ENCODE results near the gene GAREM1.
"Not testable (repeated sequence)": the region's sequence is repeated elsewhere in the genome, so short reads cannot be mapped to it uniquely, and the experiment has no call there.

GAREM1 gene

DNA sequence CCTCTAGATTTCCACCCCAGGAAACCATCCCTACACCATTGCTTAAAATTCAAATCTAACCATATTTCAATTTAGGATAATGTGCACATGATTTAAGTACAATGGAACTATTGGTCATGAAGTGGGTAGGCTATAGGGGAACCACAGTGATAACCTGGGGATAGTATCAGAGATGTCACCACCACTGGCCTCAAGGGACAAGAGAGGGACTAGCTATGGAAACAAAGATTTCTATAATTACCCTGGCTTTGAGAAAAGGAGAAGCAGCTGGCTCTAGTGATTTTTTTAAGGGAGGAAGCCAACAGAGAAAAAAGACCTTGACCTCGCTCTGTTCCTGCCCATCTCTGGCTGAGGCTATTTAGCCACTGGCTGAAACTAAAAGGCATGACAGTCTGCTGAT is 148.9 kb downstream of the GAREM1 start:
- DNase-seq = no peak

DNA sequence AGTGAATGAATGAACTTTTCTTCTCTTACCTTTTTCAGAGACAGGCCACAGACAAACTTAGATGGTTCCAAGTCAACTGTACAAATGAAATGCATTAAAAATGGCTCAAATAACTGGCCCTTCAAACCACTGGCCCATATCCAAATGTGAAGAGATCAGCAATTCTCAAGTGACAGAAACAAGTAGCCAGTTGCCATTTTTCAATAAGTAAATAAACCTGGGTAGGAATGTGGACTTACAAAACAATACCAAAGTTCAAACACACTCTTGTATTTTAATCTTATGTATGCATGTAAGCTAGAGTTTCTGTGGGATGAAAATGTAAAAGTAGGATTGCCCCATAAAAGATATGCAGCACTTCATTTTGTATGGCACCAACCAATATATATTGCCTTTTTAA is 151.6 kb downstream of the GAREM1 start:
- DNase-seq = no peak

DNA sequence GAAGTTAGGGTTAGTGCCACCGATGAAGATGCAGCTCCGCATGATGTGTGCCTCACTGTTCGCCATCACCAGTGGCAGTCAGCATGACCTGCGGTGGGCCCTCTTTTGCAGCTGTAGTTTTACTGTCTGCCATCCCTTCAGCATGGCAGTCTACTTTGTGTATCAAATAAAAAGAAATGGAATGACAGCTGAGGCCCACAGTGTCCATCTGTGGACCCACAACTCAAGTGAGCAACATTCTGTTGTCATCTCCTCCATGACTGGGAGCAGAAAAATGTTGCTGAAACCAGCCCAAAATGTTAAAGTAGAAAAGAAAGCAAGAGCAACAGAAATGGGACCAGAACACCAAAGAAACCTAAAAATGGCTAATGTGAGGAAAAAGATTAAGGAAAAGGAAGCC is 152.1 kb downstream of the GAREM1 start:
- no peak for DNase-seq

DNA sequence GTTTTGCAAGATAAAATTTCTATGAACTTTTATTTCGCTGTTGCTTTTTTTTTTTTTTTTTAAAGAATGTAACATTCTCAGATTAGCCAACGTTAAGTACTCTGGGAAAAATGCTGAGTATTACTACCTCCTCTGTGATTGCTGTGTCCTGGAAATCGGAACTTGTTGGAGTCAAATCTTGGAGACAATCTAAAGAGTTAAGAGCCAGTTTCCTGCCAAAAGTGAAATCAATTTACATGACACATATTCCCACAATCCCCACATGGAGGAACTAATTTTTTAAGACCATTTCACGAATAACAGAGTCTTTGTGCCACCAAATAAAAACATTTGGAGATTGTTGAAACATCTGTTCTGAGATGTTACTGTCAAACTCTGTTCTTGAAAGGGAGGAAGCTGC is 153.0 kb downstream of the GAREM1 start:
- no peak for DNase-seq

DNA sequence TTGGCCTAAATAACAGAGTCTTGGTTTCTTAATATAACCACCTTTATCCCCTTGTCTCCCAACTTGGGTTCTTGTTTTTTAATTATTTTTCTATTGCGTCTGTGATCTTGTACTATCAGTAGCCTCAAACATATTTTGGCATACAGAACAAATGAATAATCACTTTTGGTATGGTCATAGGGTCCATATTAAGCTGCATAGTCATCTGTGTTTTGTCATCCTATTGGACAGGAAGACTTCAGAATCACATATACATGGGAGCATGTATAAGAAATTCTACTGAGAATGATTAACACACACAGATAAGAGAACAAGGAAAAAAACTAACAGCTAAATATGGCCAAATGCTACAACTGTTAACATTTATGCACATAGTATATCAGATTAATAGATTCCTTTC is 154.8 kb downstream of the GAREM1 start:
- DNase-seq = no peak

DNA sequence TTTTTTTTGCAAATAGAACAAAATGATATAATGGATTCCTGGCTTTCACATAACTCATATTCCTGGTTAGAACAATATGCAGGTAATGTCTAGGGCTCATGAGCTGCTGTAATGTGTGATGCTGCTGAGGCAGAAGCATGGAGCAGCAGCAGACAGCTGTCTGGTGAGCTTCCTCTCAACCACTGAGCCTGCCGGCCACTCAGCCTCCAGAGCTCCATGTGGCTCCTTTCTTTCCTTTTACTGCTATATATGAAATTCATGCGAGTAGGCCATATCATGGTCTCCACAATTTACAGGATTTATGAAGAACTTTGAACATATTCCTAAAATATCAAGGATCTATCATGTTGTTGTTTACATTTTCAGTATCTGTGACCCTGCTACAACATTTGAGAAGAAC is 159.9 kb downstream of the GAREM1 start:
- DNase-seq = no peak

DNA sequence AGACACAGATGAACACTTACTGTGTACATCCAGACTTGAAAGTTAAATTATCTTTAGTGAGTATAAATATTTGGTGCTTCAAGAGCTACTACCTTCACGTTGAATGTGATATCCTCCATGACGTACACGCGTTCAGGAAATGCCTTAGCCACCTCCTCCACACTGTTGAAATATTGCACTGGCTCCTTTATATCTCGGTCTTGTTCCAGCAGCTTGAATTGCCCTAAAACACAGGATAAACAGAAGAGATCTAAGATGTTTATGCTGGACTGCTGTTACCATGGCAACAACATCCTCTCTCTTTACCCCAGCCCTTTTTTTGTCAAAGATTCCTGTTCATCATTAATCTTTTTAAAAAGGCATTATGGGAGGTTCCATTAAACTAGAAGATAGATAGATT is 160.6 kb downstream of the GAREM1 start:
- DNase-seq = peak; percentile 20

DNA sequence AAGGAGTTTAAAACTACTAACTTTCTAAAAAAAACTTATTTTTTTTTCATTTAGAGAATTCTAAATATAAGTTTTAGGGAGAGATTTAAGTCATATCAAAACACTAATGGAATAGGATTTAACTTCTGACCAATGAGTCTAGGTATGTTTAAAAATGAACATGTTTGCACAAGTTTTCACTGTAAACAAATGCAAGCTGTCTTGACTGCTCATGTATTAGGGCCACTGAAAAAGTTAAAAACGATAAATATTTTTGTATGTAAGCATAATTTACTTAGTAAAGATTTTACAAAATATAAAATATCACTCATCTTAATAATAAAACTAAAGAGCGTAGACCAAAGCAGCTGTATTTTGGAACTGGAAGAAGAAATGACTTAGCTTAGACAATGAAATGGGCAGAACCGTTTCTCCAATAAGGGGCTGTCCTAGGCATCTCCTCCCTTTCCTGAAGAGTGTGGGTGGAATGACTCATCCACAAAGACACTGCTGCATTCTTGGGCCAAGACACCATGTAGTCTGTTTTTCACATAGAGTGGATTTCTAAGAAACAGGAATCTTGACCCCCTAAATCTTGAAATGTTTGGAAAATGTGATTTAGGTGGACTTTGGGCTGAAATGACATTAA is 162.1 kb downstream of the GAREM1 start:
- DNase-seq = no peak

DNA sequence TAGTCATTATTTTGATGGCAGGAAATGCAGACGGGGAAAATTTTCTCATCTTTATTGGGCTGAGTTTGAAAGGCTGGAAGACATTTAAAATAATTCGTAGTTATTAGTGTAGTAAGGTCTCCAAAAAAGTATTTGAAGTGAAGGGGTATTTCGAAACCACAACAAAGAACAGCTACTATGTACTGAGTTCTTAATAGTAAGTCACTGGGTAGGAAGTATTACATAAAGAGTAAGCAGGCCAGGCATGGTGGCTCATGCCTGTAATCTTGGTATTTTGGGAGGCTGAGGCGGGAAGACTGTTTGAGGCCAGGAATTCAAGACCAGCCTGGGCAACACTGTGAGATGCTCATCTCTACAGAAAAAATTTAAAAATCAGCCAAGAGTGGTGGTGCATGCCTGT is 167.3 kb downstream of the GAREM1 start:
- DNase-seq = no peak

DNA sequence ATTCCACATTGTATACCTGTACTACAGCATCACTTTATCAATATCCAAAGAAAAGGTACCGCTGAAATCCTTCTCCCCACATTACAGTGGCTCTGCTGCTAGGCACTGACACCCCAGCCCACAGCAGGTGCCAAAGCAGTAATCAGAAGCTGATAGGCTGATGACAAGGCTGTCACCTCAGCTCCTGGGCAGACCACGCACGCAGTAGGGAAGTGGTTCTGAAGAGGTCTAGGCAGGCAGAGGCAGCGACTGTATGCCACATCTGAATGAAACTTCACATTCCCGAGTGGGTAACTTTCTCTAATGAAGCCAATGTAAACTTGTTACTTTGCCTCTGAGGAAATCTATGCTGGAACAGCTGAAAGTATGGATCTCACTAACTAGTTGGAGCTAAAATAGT is 167.9 kb downstream of the GAREM1 start:
- DNase-seq = no peak

DNA sequence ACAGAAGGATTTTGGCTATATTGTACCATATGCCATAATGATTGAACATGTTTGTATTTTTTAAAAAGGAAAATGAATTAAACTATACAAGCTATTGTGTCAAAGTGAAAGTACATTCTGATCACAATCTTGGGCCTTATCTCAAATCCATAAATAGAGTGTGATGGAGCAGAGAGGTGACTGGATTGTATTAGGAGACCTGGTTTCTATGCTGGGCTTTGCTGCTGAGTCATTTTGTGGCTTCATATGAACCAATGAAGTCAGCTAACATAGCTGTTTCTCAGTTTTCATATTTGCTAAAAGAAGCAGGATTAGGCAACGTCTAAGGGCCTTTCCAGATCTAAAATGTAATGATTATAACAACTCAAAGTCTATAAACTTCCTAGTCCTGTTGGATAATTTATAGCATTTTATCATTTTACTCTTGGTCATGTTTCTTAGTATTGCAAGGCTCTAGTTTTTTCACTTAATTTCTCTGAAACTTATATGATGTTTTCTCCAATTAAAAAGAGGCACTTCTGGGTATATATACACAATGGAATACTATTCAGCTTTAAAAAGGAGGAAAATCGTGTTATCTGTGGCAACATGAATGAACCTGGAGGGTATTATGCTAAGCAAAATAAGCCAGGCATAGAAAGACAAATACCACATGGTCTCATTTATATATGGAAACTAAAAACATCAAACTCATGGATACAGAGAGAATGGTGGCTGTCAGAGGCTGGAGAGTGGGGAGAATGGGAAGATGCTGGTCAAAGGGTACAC is 168.5 kb downstream of the GAREM1 start:
- no peak for DNase-seq

DNA sequence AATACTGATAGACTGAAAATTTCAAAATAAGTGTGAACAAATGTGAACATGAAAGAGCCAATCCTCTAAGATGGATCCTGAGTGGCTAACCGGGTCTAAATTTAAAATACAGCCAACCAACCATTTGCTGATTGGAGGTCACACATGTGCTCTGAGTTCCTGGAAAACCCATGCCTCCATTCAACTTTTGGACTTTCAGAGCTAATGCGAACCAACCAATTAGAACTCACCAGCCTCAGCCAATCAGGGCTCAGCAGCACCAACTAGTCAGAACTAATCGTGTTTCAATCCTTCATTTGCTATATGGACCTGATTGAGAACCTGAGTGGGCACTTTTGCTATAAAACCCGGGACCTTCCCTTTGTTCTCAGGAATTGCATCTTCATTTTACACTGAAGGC is 169.3 kb downstream of the GAREM1 start:
- DNase-seq = no peak

DNA sequence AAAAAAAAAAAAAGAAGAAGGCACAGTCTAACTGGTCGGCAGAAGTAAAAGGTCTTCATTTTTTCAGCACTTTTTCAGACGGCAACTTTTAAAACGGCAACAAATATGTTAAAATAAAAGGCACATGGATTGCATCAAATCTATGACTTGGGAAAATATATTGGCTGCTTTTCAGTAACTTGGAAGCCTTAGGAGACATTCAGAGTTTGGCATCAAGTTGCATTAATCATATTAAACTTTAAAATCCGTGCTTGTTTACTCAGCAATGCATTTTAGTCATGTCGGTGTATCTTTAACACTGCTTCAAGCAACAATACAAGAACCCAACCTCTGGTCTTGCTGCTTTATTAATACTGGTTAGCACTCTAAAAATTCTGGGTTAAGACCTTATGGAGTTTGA is 169.8 kb downstream of the GAREM1 start:
- DNase-seq = no peak

DNA sequence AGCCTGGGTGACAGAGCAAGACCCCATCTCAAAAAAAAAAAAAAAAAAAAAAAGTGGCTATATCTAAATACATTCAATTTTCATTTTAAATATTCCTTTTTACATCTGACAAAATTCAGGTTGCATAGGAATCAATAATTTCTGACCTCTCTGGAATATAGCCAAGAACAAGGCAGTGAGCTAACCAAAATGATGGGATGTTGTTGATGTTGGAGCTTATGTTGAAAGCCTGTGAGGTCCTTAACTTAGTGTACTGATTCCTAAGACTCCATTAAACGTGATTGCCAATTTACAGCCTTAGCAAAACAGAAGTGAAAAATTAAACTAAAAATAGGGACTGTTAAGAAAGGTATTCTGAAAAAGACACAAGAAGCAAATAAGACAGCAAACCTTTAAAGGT is 171.2 kb downstream of the GAREM1 start:
- DNase-seq = no peak

DNA sequence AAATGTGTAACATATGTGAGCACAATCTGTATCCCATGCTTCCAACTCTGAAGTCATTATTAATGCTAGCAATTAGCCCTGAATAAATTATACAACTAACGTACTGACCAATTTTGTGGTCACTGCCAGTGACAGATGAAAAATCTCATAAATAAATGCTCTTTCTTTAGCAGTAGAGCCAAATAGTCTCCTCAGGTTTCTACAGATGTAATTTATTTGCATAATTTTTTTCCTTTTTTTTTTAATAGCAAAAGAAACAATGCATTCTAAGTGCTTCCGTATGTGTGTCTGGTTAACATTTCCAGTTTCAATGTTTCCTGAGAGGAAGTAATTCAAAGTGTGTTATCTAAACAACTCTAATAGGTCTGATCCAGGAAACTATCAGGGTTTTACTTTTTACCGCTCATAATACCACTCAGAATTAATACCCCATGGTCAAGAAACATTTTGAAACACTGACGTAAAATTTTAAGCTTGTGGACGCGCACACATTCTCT is 172.5 kb downstream of the GAREM1 start:
- DNase-seq = no peak

DNA sequence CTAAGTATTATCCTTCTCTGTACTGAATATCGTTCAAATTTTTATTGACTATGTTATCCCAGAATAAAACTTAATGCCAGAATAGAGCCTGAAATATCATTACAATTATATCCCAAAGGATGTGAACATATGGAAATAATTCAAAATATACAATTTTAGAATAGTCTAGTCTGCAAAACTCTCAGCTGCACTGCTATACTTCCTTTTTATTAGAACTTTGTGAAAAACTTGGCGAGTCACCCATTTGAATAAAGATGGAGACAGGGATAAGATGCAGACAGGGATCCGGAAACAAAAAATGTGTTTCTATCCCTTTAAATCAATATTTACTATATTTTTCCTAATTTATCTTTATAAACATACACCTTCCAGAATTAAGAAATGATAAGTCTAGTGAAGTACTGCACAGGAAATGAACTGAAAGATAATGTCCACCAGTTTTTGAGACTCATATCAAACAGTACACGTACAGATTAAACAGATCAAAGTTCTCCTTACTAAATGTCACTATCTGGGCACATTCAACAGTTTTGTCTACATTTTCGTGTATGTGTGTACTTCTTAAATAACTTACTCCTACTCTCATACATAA is 173.0 kb downstream of the GAREM1 start:
- DNase-seq = no peak

DNA sequence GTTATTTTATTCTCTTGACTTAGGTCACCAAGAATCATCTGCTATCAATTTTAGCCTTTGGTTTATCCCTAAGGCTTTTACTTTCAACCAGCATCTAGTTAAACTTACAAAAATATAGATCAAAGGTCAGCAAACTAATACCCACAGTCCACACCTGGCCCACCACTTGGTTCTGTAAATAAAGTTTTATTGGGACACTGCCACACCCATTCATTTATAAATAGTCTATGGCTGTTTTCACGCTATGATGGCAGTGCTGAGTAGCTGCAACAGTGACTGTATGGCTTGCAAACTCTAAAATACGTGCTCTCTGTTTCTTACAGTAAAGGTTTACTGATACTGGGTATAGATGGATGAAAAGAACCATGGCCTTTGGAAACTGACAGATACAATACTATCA is 173.8 kb downstream of the GAREM1 start:
- DNase-seq = no peak

DNA sequence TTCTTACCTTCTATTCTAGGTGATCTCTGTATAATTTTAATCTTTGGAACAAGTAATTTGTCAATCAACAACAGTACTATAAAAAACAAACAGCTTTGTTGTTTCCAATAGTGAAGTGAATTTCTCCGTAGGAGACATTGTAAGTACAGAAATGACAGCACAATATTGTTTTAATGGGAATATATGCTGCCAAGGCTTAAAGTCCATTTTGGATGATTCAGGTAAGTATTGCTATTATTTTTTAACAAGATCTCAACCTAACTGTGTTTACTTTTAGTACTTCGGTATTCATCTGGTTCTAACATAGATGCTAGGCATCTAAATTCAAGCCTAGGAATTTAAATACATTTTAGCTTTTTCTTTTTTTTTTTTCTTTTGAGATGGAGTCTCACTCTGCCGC is 175.1 kb downstream of the GAREM1 start:
- DNase-seq = no peak

DNA sequence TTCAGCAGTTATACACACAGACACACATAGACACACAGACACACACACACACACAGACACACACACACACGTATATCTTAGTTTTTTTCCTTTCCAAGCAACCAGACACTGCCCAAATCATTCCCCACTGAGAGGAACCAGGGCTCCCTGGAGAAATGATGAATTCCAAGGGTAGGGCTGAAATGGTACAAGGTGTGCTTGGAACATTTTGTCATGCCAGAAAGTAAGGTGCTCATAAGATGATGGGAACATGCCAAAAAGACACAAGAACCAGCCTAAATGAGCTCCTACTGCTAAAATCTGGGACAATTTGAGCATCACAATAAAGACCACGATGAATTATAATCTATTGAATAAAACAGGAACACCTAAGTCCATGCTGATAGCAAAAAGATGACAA is 177.6 kb downstream of the GAREM1 start:
- no peak for DNase-seq

DNA sequence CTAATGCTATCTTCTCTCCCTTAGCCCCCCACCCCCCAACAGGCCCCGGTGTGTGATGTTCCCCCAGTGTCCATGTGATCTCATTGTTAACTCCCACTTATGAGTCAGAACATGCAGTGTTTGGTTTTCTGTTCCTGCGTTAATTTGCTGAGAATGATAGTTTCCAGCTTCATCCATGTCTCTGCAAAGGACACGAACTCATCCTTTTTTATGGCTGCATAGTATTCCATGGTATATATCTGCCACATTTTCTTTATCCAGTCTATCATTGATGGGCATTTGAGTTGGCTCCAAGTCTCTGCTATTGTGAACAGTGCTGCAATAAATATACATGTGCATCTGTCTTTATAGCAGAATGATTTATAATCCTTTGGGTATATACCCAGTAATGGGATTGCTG is 179.1 kb downstream of the GAREM1 start:
- not testable (repeated sequence) for DNase-seq

DNA sequence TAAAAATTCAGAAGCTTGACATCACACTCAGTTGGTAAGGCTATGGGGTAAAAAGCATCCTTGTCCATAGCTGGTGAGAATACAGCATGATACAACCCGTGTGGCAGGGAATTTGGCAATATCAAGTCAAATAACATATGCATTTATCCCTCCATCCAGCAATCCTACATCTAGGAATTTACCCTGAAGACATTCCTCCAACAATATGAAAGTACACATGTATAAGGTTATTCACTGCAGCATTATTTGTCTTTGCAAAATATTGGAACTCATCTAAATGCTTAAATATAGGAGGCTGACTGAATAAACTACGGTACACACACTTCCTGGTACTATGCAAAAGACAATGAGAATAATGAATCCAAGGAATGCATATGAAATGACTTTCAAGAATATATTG is 179.9 kb downstream of the GAREM1 start:
- no peak for DNase-seq

DNA sequence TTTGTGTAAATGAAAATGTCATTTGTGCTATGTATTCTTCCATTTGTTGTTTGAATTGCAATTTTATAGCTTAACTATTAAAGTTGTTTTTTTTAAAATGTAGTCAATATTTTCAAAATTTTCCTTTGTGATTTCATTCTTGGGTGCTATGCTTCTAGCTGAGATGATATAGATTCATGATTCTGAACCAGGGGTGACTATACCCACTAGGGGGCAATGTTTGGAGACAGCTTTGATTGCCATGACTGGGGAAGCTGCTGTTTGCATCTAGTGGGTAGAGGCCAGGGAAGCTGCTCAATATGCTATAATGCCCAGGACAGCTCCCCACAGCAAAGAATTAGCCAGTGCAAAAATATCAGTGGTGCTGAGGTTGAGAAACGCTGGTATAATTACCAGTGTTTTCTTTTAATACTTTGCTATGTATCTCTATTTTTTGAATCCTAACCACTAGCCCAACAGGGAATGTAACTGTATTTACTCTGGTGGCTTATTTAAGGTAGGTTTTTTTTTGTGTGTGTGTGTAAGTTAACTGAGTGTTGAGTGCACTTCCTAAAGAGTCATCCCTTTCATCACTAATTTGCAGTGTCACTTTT is 181.1 kb downstream of the GAREM1 start:
- DNase-seq = peak; percentile 78

DNA sequence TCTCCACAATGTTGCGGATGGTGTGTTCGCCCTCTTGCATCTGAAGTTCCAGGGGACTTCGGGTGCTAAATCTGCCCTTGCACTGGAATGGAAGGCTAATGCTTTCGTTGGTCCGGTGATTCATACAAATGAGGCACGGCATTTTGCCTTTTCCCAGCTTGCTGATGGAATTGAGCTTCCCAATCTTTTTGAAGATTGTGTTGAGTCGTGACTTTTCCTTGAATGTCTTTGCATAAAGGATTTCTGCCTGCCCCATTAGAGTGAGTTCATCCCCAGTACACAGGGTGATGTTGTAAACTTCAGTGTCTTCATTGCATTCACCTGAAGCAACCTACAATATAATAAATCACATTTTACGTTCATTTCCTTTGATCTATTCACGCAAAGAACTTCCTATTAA is 182.8 kb downstream of the GAREM1 start:
- DNase-seq = no peak

DNA sequence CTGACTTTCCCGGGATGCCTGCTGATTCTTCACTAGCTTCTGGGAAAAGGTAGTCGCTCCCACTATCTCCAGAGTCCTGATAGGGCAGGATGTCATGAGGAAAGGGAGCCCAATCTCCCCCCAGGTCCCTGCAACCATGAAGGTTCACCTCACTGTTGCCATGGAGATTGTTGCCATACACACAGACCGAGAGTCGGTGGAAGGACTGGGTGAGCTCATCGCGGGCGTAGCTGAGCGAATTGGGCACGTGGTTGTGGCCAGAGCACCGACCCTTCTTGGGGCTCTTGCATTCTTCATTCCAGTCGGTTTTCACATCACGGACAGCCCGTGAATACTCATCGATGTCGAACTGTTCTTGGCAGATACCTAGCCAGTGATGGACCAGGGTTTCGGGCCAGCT is 183.4 kb downstream of the GAREM1 start:
- DNase-seq = no peak

Data from NCI-H748 treated with DMSO at 0.1 percent for 48 hours (cell line).